ENCODE data around the gene PSMA6.

GRCh38 chr14:35336494-35337268, 44.5 kb downstream of the PSMA6 start:
- TF ChIP-seq REST (IDR thresholded peaks at IDR 0.05) (peak; percentile 57), CTCF (IDR thresholded peaks at IDR 0.05; ENCODE audit: low read depth, low read length, missing input control) (no peak), FOXA1 (IDR thresholded peaks at IDR 0.05) (no peak), TAF1 (conservative IDR thresholded peaks at IDR 0.05) (peak; percentile 42), GABPA (IDR thresholded peaks at IDR 0.05 in 1 of 2, conservative IDR thresholded peaks at IDR 0.05 in 1 of 2) (peak in 1 of 2 donors; percentile 71), EGR1 (IDR thresholded peaks at IDR 0.05; ENCODE audit: low read depth in 2 of 2) (peak; percentile 81 to 95), ATF3 (IDR thresholded peaks at IDR 0.05) (peak; percentile 94), HNF4G (IDR thresholded peaks at IDR 0.05) (peak; percentile 64), HNF4A (conservative IDR thresholded peaks at IDR 0.05) (peak; percentile 82), YY1 (IDR thresholded peaks at IDR 0.05) (peak; percentile 70)
